ENCODE data around the gene VAV3. TPM values are rescaled to one million over a fixed set of nuclear protein-coding genes. Genes with fewer than 3 reads are reported as not detected.

Gene VAV3, protein sequence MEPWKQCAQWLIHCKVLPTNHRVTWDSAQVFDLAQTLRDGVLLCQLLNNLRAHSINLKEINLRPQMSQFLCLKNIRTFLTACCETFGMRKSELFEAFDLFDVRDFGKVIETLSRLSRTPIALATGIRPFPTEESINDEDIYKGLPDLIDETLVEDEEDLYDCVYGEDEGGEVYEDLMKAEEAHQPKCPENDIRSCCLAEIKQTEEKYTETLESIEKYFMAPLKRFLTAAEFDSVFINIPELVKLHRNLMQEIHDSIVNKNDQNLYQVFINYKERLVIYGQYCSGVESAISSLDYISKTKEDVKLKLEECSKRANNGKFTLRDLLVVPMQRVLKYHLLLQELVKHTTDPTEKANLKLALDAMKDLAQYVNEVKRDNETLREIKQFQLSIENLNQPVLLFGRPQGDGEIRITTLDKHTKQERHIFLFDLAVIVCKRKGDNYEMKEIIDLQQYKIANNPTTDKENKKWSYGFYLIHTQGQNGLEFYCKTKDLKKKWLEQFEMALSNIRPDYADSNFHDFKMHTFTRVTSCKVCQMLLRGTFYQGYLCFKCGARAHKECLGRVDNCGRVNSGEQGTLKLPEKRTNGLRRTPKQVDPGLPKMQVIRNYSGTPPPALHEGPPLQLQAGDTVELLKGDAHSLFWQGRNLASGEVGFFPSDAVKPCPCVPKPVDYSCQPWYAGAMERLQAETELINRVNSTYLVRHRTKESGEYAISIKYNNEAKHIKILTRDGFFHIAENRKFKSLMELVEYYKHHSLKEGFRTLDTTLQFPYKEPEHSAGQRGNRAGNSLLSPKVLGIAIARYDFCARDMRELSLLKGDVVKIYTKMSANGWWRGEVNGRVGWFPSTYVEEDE
- total RNA-seq (ENCODE audit: unreplicated experiment), result 159 TPM
- long read RNA-seq, partial matches to known transcripts, result 2 of 8 reads
- long read RNA-seq, other reads (novel, unspliced or antisense), result 5 of 8 reads

DNA sequence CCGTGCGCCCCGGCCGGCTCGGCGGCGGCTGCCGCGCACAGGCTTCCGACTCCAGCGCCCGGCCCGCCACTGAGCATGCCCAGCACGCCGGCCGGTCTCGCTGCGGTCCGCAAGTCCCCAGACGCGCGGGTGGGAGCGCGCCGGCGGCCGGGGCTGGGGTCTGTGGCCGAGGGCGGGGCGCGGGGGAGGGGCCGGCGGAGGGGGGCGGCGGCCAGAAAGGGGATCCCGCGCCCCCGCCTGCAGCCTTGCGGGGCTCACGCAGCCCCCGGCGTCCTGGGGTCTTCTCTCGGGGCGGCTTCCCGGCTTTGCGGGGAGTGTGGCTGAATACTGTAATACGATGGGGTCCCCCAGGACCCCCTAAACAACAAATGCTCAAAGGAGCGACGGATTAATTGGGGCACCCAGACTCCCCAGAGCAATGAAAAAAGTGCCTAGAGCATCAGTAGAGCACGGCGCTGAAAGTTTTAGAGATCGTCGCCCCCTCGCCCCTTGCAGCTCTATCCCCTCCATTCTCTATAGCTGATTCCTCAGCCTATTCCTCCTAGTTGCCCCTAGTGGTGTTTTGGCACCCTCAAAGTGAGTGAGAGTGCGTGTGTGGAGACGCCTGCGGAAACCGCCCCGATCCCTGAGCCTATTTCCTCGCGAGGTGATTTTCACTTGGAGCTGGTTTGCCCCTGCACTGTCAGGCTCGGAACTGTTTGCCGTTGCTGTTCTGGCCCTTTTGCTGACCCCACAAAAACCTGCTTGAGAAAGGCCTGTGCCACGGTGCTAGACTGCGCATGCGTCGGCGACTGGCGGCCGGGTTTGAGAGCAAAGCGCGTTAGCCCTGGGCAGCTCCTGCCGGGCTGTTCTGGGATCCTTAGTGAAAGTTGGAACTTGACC, at the start of gene VAV3:
VAV3 (minus strand) TSS at position 71 of the 882 bp plus-strand sequence. CDS start 311 bp downstream, outside the sequence.
- no peaks in the 10 kb centered on the region for H3K9me3 Mint-ChIP-seq (ENCODE audit: unreplicated experiment)
- peak; percentile 79 for DNase-seq (ENCODE audit: low spot score)
- H3K4me1 Mint-ChIP-seq (ENCODE audit: unreplicated experiment), result peaks cover 58% of the 10 kb centered on the region
- peaks cover 14% of the 10 kb centered on the region for H3K27me3 Mint-ChIP-seq (ENCODE audit: unreplicated experiment)
- peak within 1 kb of the TSS; percentile 100 for H3K4me3 Mint-ChIP-seq (ENCODE audit: unreplicated experiment)
- TF ChIP-seq, protein P1, sequence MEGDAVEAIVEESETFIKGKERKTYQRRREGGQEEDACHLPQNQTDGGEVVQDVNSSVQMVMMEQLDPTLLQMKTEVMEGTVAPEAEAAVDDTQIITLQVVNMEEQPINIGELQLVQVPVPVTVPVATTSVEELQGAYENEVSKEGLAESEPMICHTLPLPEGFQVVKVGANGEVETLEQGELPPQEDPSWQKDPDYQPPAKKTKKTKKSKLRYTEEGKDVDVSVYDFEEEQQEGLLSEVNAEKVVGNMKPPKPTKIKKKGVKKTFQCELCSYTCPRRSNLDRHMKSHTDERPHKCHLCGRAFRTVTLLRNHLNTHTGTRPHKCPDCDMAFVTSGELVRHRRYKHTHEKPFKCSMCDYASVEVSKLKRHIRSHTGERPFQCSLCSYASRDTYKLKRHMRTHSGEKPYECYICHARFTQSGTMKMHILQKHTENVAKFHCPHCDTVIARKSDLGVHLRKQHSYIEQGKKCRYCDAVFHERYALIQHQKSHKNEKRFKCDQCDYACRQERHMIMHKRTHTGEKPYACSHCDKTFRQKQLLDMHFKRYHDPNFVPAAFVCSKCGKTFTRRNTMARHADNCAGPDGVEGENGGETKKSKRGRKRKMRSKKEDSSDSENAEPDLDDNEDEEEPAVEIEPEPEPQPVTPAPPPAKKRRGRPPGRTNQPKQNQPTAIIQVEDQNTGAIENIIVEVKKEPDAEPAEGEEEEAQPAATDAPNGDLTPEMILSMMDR (IDR thresholded peaks at IDR 0.05; ENCODE audit: unreplicated experiment), result no peak
- peaks cover 18% of the 10 kb centered on the region for H3K36me3 Mint-ChIP-seq (ENCODE audit: low read depth, unreplicated experiment)
- peak within 1 kb of the TSS; percentile 96 for H3K27ac Mint-ChIP-seq (ENCODE audit: unreplicated experiment)

DNA sequence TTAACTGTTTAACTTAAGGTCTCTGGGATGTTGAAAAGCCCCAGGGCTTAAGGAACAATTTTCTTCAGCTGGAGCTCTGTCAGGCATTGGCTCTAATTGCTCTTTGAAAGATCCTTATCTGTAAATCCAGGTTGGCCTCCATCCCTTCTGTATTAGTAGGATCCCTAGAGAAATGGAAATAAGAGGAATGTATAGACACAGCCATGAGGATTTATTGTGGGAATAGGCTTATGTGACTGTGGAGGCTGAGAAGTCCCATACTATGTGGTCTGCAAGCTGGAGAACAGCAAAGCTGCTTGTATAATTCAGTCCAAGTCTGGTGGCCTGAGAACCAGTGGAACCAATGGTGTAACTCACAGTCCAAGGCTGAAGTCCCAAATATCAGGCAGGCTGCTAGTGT, 47.6 kb upstream of the VAV3 start:
- Mint-ChIP-seq H3K36me3 (ENCODE audit: low read depth, unreplicated experiment) (no peaks in the 10 kb centered on the region), H3K27ac (ENCODE audit: unreplicated experiment) (no peak overlapping the region), H3K4me3 (ENCODE audit: unreplicated experiment) (no peak overlapping the region), H3K9me3 (ENCODE audit: unreplicated experiment) (no peaks in the 10 kb centered on the region), H3K27me3 (ENCODE audit: unreplicated experiment) (peaks cover 1% of the 10 kb centered on the region), H3K4me1 (ENCODE audit: unreplicated experiment) (peaks cover 6% of the 10 kb centered on the region)
- TF ChIP-seq, protein P1 (IDR thresholded peaks at IDR 0.05; ENCODE audit: unreplicated experiment), result no peak
- DNase-seq (ENCODE audit: low spot score), result no peak

DNA sequence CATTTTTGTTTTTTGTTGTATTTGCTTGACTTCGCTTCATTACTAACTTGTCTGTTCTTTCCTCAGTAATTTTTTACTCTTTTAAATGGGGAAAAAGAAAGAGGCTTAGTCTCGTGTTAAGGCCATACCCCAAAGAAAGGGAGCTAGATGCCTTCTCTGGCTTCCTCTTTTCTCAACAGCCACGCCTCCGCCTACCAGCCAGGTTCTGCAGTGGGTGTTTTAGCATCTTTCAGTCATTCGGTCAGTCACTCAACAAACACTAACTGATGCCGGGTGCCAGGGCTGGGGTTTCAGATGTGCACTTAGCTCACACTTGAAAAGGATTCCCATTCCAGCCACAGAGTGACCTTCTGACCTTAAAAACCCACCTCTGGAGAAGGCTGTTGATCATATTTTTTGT, 46.3 kb upstream of the VAV3 start:
- H3K4me3 Mint-ChIP-seq (ENCODE audit: unreplicated experiment), result no peak overlapping the region
- TF ChIP-seq, protein P1 (IDR thresholded peaks at IDR 0.05; ENCODE audit: unreplicated experiment), result no peak
- no peak for DNase-seq (ENCODE audit: low spot score)

DNA sequence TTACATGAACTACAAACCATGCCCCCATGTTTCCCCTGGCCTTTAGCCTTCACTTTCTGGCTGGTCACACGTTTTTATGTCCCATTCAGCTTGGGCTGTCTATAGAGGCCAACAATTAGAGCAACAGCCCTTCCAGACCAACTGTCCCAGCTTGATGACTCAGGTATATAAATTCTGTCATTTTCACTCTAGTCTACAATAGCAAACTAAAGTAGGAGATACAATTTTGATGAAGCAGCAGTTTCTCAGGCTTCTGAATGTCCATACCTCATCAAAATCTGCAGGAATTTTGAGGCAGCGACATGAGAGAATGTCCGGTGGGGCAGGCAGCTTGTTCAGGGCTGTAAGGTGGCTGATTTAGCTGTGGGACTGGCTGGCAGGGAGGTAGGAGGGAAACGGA, 45.6 kb upstream of the VAV3 start:
- Mint-ChIP-seq H3K27ac (ENCODE audit: unreplicated experiment) (no peak overlapping the region), H3K9me3 (ENCODE audit: unreplicated experiment) (no peaks in the 10 kb centered on the region), H3K36me3 (ENCODE audit: low read depth, unreplicated experiment) (no peaks in the 10 kb centered on the region), H3K4me1 (ENCODE audit: unreplicated experiment) (no peaks in the 10 kb centered on the region), H3K27me3 (ENCODE audit: unreplicated experiment) (peaks cover 1% of the 10 kb centered on the region), H3K4me3 (ENCODE audit: unreplicated experiment) (no peak overlapping the region)
- TF ChIP-seq, protein P1 (IDR thresholded peaks at IDR 0.05; ENCODE audit: unreplicated experiment), result no peak
- no peak for DNase-seq (ENCODE audit: low spot score)

More for the DNA sequence above, 46.3 kb upstream of the VAV3 start:
- Mint-ChIP-seq H3K36me3 (ENCODE audit: low read depth, unreplicated experiment) (no peaks in the 10 kb centered on the region), H3K27ac (ENCODE audit: unreplicated experiment) (no peak overlapping the region), H3K4me1 (ENCODE audit: unreplicated experiment) (no peaks in the 10 kb centered on the region), H3K27me3 (ENCODE audit: unreplicated experiment) (peaks cover 1% of the 10 kb centered on the region), H3K9me3 (ENCODE audit: unreplicated experiment) (no peaks in the 10 kb centered on the region)

Data from endothelial cell (in vitro differentiated cells).